GM21381 (cell line): ENCODE measurements around the gene HCK.
"Not testable (repeated sequence)": the region's sequence is repeated elsewhere in the genome, so short reads cannot be mapped to it uniquely, and the experiment has no call there.

Experiments
- ATAC-seq: cut with Tn5 transposase; IDR thresholded peaks from one replicate; pipeline ENCODE4 v1.9.1; 2021; ENCODE audit warnings: mild to moderate bottlenecking, moderate library complexity; ENCODE audit not compliant: unreplicated experiment

The HCK gene

GRCh38 chr20:32028647-32029372 is 23.2 kb upstream of the HCK start:
- no peak for ATAC-seq

GRCh38 chr20:32029561-32029960 is 22.5 kb upstream of the HCK start:
- ATAC-seq, result no peak

- no peak for ATAC-seq
Measured at GRCh38 chr20:32031007-32031958, 20.8 kb upstream of the HCK start.

GRCh38 chr20:32033316-32033715 is 18.7 kb upstream of the HCK start:
- no peak for ATAC-seq

GRCh38 chr20:32033721-32034120 is 18.3 kb upstream of the HCK start:
- not testable (repeated sequence) for ATAC-seq

GRCh38 chr20:32034581-32035425 is 17.2 kb upstream of the HCK start:
- ATAC-seq, result no peak

- no peak for ATAC-seq
Measured at GRCh38 chr20:32035426-32035779, 16.6 kb upstream of the HCK start.

- ATAC-seq, result no peak
Measured at GRCh38 chr20:32036252-32036651, 15.8 kb upstream of the HCK start.

GRCh38 chr20:32036716-32037485 is 15.1 kb upstream of the HCK start:
- ATAC-seq, result no peak

GRCh38 chr20:32037929-32038328 is 14.1 kb upstream of the HCK start:
- ATAC-seq, result no peak

GRCh38 chr20:32040142-32040953 is 11.7 kb upstream of the HCK start:
- ATAC-seq, result no peak

GRCh38 chr20:32045999-32046398 is 6.0 kb upstream of the HCK start:
- no peak for ATAC-seq

- no peak for ATAC-seq
Measured at GRCh38 chr20:32050324-32050841, 1.7 kb upstream of the HCK start.

- no peak for ATAC-seq
Measured at GRCh38 chr20:32050851-32051556, 1.0 kb upstream of the HCK start.

GRCh38 chr20:32051720-32052089 is 337 bp upstream of the HCK start:
- no peak for ATAC-seq

GRCh38 chr20:32052778-32053362 is 828 bp downstream of the HCK start:
- ATAC-seq, result no peak

- no peak for ATAC-seq
Measured at GRCh38 chr20:32053648-32054047, 1.6 kb downstream of the HCK start.

GRCh38 chr20:32056708-32057483 is 4.9 kb downstream of the HCK start:
- no peak for ATAC-seq
